Measurements from ENCODE around the gene SPRING1. TPM values are rescaled to one million over a fixed set of nuclear protein-coding genes. Genes with fewer than 3 reads are reported as not detected.

The SPRING1 gene
- total and polyA plus RNA-seq, 4 donors: 6.0 to 11.7 (median 8.4) TPM

- Histone ChIP-seq H3K4me1 (ENCODE audit: control insufficient read depth in 4 of 4, insufficient read depth in 4 of 4, low read length in 3 of 4) (peaks cover 0 to 23% (median 17%) of the 10 kb centered on the region in 4 donors), H3K9me3 (ENCODE audit: control insufficient read depth in 4 of 4, low read length in 3 of 4) (no peaks in the 10 kb centered on the region), H3K4me3 (ENCODE audit: low read depth in 1 of 3, low read length in 3 of 3) (no peak overlapping the region), H3K27me3 (ENCODE audit: control insufficient read depth in 4 of 4, insufficient read depth in 4 of 4, low read length in 3 of 4) (no peaks in the 10 kb centered on the region), H3K9ac (ENCODE audit: low read depth in 1 of 2, low read length in 2 of 2) (no peak overlapping the region), H3K36me3 (ENCODE audit: control insufficient read depth in 4 of 4, insufficient read depth in 3 of 4, low read depth in 1 of 4, low read length in 3 of 4) (no peaks in the 10 kb centered on the region), H3K27ac (ENCODE audit: low read depth in 1 of 2, low read length in 2 of 2) (no peak overlapping the region)
- TF ChIP-seq, protein P1, sequence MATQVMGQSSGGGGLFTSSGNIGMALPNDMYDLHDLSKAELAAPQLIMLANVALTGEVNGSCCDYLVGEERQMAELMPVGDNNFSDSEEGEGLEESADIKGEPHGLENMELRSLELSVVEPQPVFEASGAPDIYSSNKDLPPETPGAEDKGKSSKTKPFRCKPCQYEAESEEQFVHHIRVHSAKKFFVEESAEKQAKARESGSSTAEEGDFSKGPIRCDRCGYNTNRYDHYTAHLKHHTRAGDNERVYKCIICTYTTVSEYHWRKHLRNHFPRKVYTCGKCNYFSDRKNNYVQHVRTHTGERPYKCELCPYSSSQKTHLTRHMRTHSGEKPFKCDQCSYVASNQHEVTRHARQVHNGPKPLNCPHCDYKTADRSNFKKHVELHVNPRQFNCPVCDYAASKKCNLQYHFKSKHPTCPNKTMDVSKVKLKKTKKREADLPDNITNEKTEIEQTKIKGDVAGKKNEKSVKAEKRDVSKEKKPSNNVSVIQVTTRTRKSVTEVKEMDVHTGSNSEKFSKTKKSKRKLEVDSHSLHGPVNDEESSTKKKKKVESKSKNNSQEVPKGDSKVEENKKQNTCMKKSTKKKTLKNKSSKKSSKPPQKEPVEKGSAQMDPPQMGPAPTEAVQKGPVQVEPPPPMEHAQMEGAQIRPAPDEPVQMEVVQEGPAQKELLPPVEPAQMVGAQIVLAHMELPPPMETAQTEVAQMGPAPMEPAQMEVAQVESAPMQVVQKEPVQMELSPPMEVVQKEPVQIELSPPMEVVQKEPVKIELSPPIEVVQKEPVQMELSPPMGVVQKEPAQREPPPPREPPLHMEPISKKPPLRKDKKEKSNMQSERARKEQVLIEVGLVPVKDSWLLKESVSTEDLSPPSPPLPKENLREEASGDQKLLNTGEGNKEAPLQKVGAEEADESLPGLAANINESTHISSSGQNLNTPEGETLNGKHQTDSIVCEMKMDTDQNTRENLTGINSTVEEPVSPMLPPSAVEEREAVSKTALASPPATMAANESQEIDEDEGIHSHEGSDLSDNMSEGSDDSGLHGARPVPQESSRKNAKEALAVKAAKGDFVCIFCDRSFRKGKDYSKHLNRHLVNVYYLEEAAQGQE (IDR thresholded peaks at IDR 0.05): no peak
- no peak for TF ChIP-seq HNF4A (conservative IDR thresholded peaks at IDR 0.05)
- TF ChIP-seq MAX (IDR thresholded peaks at IDR 0.05): no peak
- WGBS: 96% methylated on average over 7 of the region's 7 CpGs
- DNase-seq (ENCODE audit: low spot score): no peak
Measured at GRCh38 chr12:116691205-116691604, 46.7 kb downstream of the SPRING1 start.

DNA sequence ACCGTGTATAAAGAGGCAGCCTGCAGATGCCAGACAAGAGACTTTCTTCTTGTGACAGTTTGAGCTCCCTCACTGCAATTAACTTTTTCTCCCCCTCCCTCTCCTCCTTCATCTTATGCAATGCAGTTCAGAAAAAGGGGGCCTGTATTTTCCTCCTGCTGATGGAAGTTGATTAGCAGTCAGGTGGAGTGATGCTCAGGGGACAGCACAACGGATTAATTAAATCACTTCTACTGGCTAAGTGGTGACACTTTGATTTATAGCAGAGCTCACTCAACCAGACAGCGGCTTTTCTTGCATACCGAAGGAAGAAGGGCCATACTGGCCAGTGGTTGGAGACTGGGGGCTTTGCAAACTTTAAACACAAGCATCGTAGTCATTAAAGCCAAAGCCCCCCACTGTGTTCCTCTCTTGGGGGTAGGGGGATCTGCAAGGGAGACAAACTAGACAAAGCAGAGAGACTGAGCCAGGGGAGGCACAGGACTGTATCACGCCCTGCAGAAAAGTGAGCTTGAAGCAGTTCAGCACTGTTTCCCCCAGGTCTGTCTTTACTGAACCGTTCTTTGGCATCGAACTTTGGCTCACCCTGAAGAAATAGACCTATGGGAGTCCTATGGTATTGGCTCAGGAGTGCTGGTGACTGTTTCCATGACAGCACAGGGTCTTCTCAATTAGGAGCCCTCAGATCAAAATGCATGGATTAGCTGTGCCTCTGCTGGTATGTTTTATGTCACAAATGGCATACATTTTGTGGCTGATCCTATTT, 47.7 kb downstream of the SPRING1 start:
- no peaks in the 10 kb centered on the region for H3K9me3 ChIP-seq (ENCODE audit: control insufficient read depth in 4 of 4, low read length in 3 of 4)
- H3K27ac ChIP-seq (ENCODE audit: low read depth in 1 of 2, low read length in 2 of 2): no peak overlapping the region
- peaks cover 0 to 22% (median 15%) of the 10 kb centered on the region in 4 donors for H3K4me1 ChIP-seq (ENCODE audit: control insufficient read depth in 4 of 4, insufficient read depth in 4 of 4, low read length in 3 of 4)
- no peak for TF ChIP-seq MAX (IDR thresholded peaks at IDR 0.05)
- no peak for TF ChIP-seq TAF1 (conservative IDR thresholded peaks at IDR 0.05)
- TF ChIP-seq, protein P1 (IDR thresholded peaks at IDR 0.05): no peak
- TF ChIP-seq SP1 (IDR thresholded peaks at IDR 0.05): no peak
- TF ChIP-seq FOXA1 (IDR thresholded peaks at IDR 0.05): no peak
- no peak for TF ChIP-seq FOXA2 (IDR thresholded peaks at IDR 0.05)
- no peak for TF ChIP-seq YY1 (IDR thresholded peaks at IDR 0.05)
- no peak for DNase-seq (ENCODE audit: low spot score)
- WGBS: 86% methylated on average over 8 of the region's 8 CpGs
- no peaks in the 10 kb centered on the region for H3K36me3 ChIP-seq (ENCODE audit: control insufficient read depth in 4 of 4, insufficient read depth in 3 of 4, low read depth in 1 of 4, low read length in 3 of 4)
- no peaks in the 10 kb centered on the region for H3K27me3 ChIP-seq (ENCODE audit: control insufficient read depth in 4 of 4, insufficient read depth in 4 of 4, low read length in 3 of 4)
- H3K9ac ChIP-seq (ENCODE audit: low read depth in 1 of 2, low read length in 2 of 2): no peak overlapping the region
- H3K4me3 ChIP-seq (ENCODE audit: low read depth in 1 of 3, low read length in 3 of 3): no peak overlapping the region

GRCh38 chr12:116689521-116689920, 48.3 kb downstream of the SPRING1 start:
- Histone ChIP-seq H3K9me3 (ENCODE audit: control insufficient read depth in 4 of 4, low read length in 3 of 4) (no peaks in the 10 kb centered on the region), H3K9ac (ENCODE audit: low read depth in 1 of 2, low read length in 2 of 2) (no peak overlapping the region), H3K36me3 (ENCODE audit: control insufficient read depth in 4 of 4, insufficient read depth in 3 of 4, low read depth in 1 of 4, low read length in 3 of 4) (no peaks in the 10 kb centered on the region), H3K27me3 (ENCODE audit: control insufficient read depth in 4 of 4, insufficient read depth in 4 of 4, low read length in 3 of 4) (no peaks in the 10 kb centered on the region), H3K27ac (ENCODE audit: low read depth in 1 of 2, low read length in 2 of 2) (no peak overlapping the region), H3K4me1 (ENCODE audit: control insufficient read depth in 4 of 4, insufficient read depth in 4 of 4, low read length in 3 of 4) (peaks cover 0 to 18% (median 15%) of the 10 kb centered on the region in 4 donors), H3K4me3 (ENCODE audit: low read depth in 1 of 3, low read length in 3 of 3) (no peak overlapping the region)
- DNase-seq (ENCODE audit: low spot score): no peak
- 84% methylated on average over 5 of the region's 5 CpGs for WGBS
- TF ChIP-seq EGR1 (IDR thresholded peaks at IDR 0.05; ENCODE audit: low read depth in 2 of 2) (no peak), ZBTB33 (IDR thresholded peaks at IDR 0.05) (no peak), RXRA (IDR thresholded peaks at IDR 0.05) (no peak), HNF4A (conservative IDR thresholded peaks at IDR 0.05) (no peak), FOXA1 (IDR thresholded peaks at IDR 0.05) (no peak), JUND (IDR thresholded peaks at IDR 0.05) (no peak), NR2F2 (IDR thresholded peaks at IDR 0.05) (no peak)
- TF ChIP-seq, protein P2, sequence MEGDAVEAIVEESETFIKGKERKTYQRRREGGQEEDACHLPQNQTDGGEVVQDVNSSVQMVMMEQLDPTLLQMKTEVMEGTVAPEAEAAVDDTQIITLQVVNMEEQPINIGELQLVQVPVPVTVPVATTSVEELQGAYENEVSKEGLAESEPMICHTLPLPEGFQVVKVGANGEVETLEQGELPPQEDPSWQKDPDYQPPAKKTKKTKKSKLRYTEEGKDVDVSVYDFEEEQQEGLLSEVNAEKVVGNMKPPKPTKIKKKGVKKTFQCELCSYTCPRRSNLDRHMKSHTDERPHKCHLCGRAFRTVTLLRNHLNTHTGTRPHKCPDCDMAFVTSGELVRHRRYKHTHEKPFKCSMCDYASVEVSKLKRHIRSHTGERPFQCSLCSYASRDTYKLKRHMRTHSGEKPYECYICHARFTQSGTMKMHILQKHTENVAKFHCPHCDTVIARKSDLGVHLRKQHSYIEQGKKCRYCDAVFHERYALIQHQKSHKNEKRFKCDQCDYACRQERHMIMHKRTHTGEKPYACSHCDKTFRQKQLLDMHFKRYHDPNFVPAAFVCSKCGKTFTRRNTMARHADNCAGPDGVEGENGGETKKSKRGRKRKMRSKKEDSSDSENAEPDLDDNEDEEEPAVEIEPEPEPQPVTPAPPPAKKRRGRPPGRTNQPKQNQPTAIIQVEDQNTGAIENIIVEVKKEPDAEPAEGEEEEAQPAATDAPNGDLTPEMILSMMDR (IDR thresholded peaks at IDR 0.05; ENCODE audit: low read depth, low read length, missing input control): no peak
